Melanocyte of skin (primary cell): ENCODE data around the gene VANGL1. TPM values are rescaled to one million over a fixed set of nuclear protein-coding genes. Genes with fewer than 3 reads are reported as not detected.

Source experiments
- small RNA-seq, 2 donors: library from RNA; depleted of rRNA; stranded (forward); fragments of <200 nt; gene quantifications; one replicate each; pipeline ENCODE3, GENCODE V24; 2012
- total RNA-seq, 2 donors: library from RNA; depleted of rRNA; stranded (reverse); fragments of >200 nt; gene quantifications; 2 replicates each; pipeline ENCODE4 v1.2.3, GENCODE V29; 2012

VANGL1 gene
- total RNA-seq = 10 to 100 TPM; 27.2 to 32.0 TPM

DNA sequence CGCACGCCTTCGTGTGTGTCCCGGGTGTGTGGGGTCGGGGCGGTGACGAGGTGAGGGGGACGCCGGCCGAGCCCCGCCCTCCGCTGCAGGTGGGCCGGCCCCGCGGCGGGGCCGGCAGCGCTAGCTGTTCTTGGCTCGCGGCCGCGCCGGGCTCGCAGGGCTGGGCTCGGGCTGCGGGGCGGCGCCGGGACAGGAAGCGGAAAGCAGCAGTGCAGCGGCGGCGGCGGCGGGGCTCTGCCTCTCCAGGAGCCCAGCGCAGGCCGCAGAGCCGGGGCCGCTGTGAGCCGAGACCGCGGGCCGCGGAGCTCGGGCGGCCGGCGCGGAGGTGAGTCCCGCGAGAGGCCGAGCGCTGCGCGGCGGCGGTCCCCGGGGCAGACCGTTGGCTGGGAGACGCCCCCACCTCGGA, at the start of gene VANGL1:
VANGL1 (plus strand) TSS at position 209 of the 406 bp plus-strand sequence. CDS start 9,444 bp downstream, outside the sequence.

Small RNA genes within 50 kb of the gene (small RNA-seq; reads per million reads assigned to genes)
- gene RF00406 (8.2 to 13.8 reads per million in 2 donors), gene RN7SL420P (0 reads per million in 2 donors)

Other genes with a start within 250 kb of the VANGL1 start
- gene CASQ2, start 126.7 kb downstream of the VANGL1 start, total RNA-seq = 1 to 10 TPM; 2.3 to 3.8 TPM
- not detected for gene NHLH2, start 199.2 kb downstream of the VANGL1 start, total RNA-seq